PC-9 (cell line): ENCODE results near the gene CYP3A7.

Experiments
- CTCF ChIP-seq: fragments of 200-600 bp; sonication (generic); conservative IDR thresholded peaks from 2 replicates; pipeline ENCODE4 v1.6.1; 2017; ENCODE audit warnings: mixed run types, antibody characterized with exemption, mild to moderate bottlenecking, moderate library complexity
- EZH2 ChIP-seq: fragments of 200-600 bp; sonication (generic); IDR thresholded peaks from 2 replicates; pipeline ENCODE4 v1.8.0; 2017; ENCODE audit warnings: antibody characterized with exemption, low read depth

- no peak for TF ChIP-seq EZH2
- no peak for TF ChIP-seq CTCF
Observed at GRCh38 chr7:99707096-99707495, 27.9 kb downstream of the CYP3A7 start.
